ENCODE results near the gene TEKT5.
"Not testable (repeated sequence)": the region's sequence is repeated elsewhere in the genome, so short reads cannot be mapped to it uniquely, and the experiment has no call there.

The TEKT5 gene

GRCh38 chr16:10694830-10695229, at the start of gene TEKT5:
Gene TEKT5 (minus strand): TSS chr16:10694930. CDS start chr16:10694873, 57 bp downstream.
- no peak for DNase-seq

GRCh38 chr16:10743610-10744369, 49.1 kb upstream of the TEKT5 start, which contains the start of gene NUBP1:
Gene NUBP1 (plus strand): TSS chr16:10743842. CDS start chr16:10743864, 22 bp downstream.
- peak; percentile 100 for DNase-seq

- no peak for DNase-seq
These were observed 48.5 kb upstream of the TEKT5 start for GRCh38 chr16:10743227-10743609.

- no peak for DNase-seq
These were observed 47.1 kb upstream of the TEKT5 start for GRCh38 chr16:10741844-10742243.

- not testable (repeated sequence) for DNase-seq
These were observed 46.5 kb upstream of the TEKT5 start for GRCh38 chr16:10741249-10741648.

GRCh38 chr16:10740845-10741208, 46.1 kb upstream of the TEKT5 start:
- DNase-seq, result no peak

GRCh38 chr16:10740000-10740844, 45.5 kb upstream of the TEKT5 start:
- DNase-seq, result no peak

- DNase-seq, result no peak
These were observed 43.7 kb upstream of the TEKT5 start for GRCh38 chr16:10738231-10739077.

GRCh38 chr16:10737068-10737625, 42.4 kb upstream of the TEKT5 start:
- peak; percentile 64 for DNase-seq

GRCh38 chr16:10731790-10732189, 37.1 kb upstream of the TEKT5 start:
- DNase-seq, result no peak

GRCh38 chr16:10729104-10730048, 34.6 kb upstream of the TEKT5 start:
- no peak for DNase-seq

- no peak for DNase-seq
These were observed 33.5 kb upstream of the TEKT5 start for GRCh38 chr16:10728003-10728887.

- DNase-seq, result no peak
These were observed 14.2 kb upstream of the TEKT5 start for GRCh38 chr16:10708969-10709368.

GRCh38 chr16:10699756-10700155, 5.0 kb upstream of the TEKT5 start:
- no peak for DNase-seq

GRCh38 chr16:10694306-10694705, 424 bp downstream of the TEKT5 start:
- no peak for DNase-seq

- DNase-seq, result no peak
These were observed 841 bp downstream of the TEKT5 start for GRCh38 chr16:10693889-10694288.

GRCh38 chr16:10692470-10692869, 2.3 kb downstream of the TEKT5 start:
- no peak for DNase-seq

GRCh38 chr16:10688726-10689125, 6.0 kb downstream of the TEKT5 start:
- DNase-seq, result no peak

GRCh38 chr16:10688291-10688690, 6.4 kb downstream of the TEKT5 start:
- DNase-seq, result no peak

- no peak for DNase-seq
These were observed 9.0 kb downstream of the TEKT5 start for GRCh38 chr16:10685709-10686108.
